Mesenchymal stem cell (in vitro differentiated cells and primary cell): ENCODE measurements around the gene MYL4.
"Not testable (repeated sequence)": the region's sequence is repeated elsewhere in the genome, so short reads cannot be mapped to it uniquely, and the experiment has no call there.

ENCODE experiments used
- DNase-seq: peaks from one replicate; pipeline ENCODE4 v3.0.0-alpha.2; 2013
- H2AFZ ChIP-seq: one replicate; pipeline ENCODE4 v1.6.1; 2013; ENCODE audit warnings: low read depth, mild to moderate bottlenecking, control low read depth, inconsistent platforms, low read length, moderate library complexity
- H2AK5ac ChIP-seq: 2 replicates; pipeline ENCODE4 v1.6.1; 2013; ENCODE audit warnings: low read length, moderate library complexity, mild to moderate bottlenecking, inconsistent platforms; ENCODE audit not compliant: severe bottlenecking
- H2BK120ac ChIP-seq: one replicate; pipeline ENCODE4 v1.6.1; 2013; ENCODE audit warnings: low read depth, mild to moderate bottlenecking, inconsistent platforms, low read length, moderate library complexity
- H2BK12ac ChIP-seq, 2 experiments: one replicate each; pipeline ENCODE4 v1.6.1; 2013; ENCODE audit warnings: inconsistent platforms in 2 of 2, low read length in 2 of 2, mild to moderate bottlenecking in 2 of 2, moderate library complexity in 2 of 2, control low read depth in 1 of 2
- H2BK15ac ChIP-seq: one replicate; pipeline ENCODE4 v1.6.1; 2013; ENCODE audit warnings: mild to moderate bottlenecking, low read depth, inconsistent platforms; ENCODE audit not compliant: poor library complexity, severe bottlenecking
- H2BK5ac ChIP-seq: 2 replicates; pipeline ENCODE4 v1.6.1; 2013; ENCODE audit warnings: low read depth, mild to moderate bottlenecking, low read length, control low read depth, inconsistent platforms; ENCODE audit not compliant: poor library complexity, severe bottlenecking
- H3K14ac ChIP-seq, 2 experiments: one replicate each; pipeline ENCODE4 v1.6.1; 2013; ENCODE audit warnings: inconsistent platforms in 2 of 2, low read length in 2 of 2, control low read depth in 1 of 2, mild to moderate bottlenecking in 1 of 2, moderate library complexity in 1 of 2
- H3K18ac ChIP-seq, 2 experiments: one replicate each; pipeline ENCODE4 v1.6.1; 2013; ENCODE audit warnings: inconsistent platforms in 2 of 2, low read length in 2 of 2, control low read depth in 1 of 2, low read depth in 1 of 2, mild to moderate bottlenecking in 1 of 2
- H3K23ac ChIP-seq, 2 experiments: one replicate each; pipeline ENCODE4 v1.6.1; 2013; ENCODE audit warnings: inconsistent platforms in 2 of 2, low read length in 2 of 2, mild to moderate bottlenecking in 2 of 2, moderate library complexity in 2 of 2, control low read depth in 1 of 2
- H3K27ac ChIP-seq: 2 replicates; pipeline ENCODE4 v1.5.1; 2013; ENCODE audit warnings: mild to moderate bottlenecking, moderate library complexity, low read length, control low read depth, inconsistent platforms; ENCODE audit not compliant: poor library complexity, severe bottlenecking
- H3K27me3 ChIP-seq, 2 experiments: 2 replicates each; pipeline versions ENCODE4 v1.6.1 to v1.7.0; 2013; ENCODE audit warnings: low read length in 2 of 2, mild to moderate bottlenecking in 2 of 2, moderate library complexity in 2 of 2, control low read depth in 1 of 2, inconsistent platforms in 1 of 2; ENCODE audit not compliant: control insufficient read depth in 1 of 2, insufficient read depth in 1 of 2
- H3K36me3 ChIP-seq, 2 experiments: 2 replicates each; pipeline versions ENCODE4 v1.6.1 to v1.7.0; 2013; ENCODE audit warnings: low read length in 2 of 2, control low read depth in 1 of 2, inconsistent platforms in 1 of 2, low read depth in 1 of 2, mild to moderate bottlenecking in 1 of 2; ENCODE audit not compliant: insufficient read depth in 2 of 2, control insufficient read depth in 1 of 2
- H3K4ac ChIP-seq, 2 experiments: one replicate each; pipeline ENCODE4 v1.6.1; 2013; ENCODE audit warnings: inconsistent platforms in 2 of 2, low read length in 2 of 2, mild to moderate bottlenecking in 2 of 2, moderate library complexity in 2 of 2, control low read depth in 1 of 2, low read depth in 1 of 2
- H3K4me1 ChIP-seq: 2 replicates; pipeline ENCODE4 v1.6.1; 2013; ENCODE audit warnings: low read depth, low read length, control low read depth; ENCODE audit not compliant: control insufficient read depth, insufficient read depth
- H3K4me2 ChIP-seq: 2 replicates; pipeline ENCODE4 v1.6.1; 2013; ENCODE audit warnings: low read length, mild to moderate bottlenecking, inconsistent platforms; ENCODE audit not compliant: poor library complexity, severe bottlenecking
- H3K4me3 ChIP-seq, 2 experiments: 2 replicates each; pipeline versions ENCODE4 v1.5.1 to v1.7.0; 2013; ENCODE audit warnings: low read length in 2 of 2, mild to moderate bottlenecking in 2 of 2, control low read depth in 1 of 2, low read depth in 1 of 2; ENCODE audit not compliant: insufficient read depth in 1 of 2
- H3K79me1 ChIP-seq: replicated peaks from 2 replicates; pipeline ENCODE4 v1.6.1; 2013; ENCODE audit warnings: mild to moderate bottlenecking, control low read depth, low read length, inconsistent platforms; ENCODE audit not compliant: poor library complexity, severe bottlenecking
- H3K9ac ChIP-seq: 2 replicates; pipeline ENCODE4 v1.7.0; 2013; ENCODE audit warnings: mild to moderate bottlenecking, low read length, moderate library complexity
- H3K9me3 ChIP-seq: 2 replicates; pipeline ENCODE4 v1.7.0; 2013; ENCODE audit warnings: mild to moderate bottlenecking, low read length; ENCODE audit not compliant: control insufficient read depth
- H4K8ac ChIP-seq: one replicate; pipeline ENCODE4 v1.6.1; 2013; ENCODE audit warnings: inconsistent platforms, mild to moderate bottlenecking, low read length, moderate library complexity
- H4K91ac ChIP-seq: one replicate; pipeline ENCODE4 v1.6.1; 2013; ENCODE audit warnings: mild to moderate bottlenecking, low read length, inconsistent platforms
- WGBS: methylation state at CpG from one replicate; pipeline ENCODE4 v1.1.7; 2013; ENCODE audit warnings: mixed read lengths; 5-methylcytosine and 5-hydroxymethylcytosine counted together

MYL4 gene

DNA sequence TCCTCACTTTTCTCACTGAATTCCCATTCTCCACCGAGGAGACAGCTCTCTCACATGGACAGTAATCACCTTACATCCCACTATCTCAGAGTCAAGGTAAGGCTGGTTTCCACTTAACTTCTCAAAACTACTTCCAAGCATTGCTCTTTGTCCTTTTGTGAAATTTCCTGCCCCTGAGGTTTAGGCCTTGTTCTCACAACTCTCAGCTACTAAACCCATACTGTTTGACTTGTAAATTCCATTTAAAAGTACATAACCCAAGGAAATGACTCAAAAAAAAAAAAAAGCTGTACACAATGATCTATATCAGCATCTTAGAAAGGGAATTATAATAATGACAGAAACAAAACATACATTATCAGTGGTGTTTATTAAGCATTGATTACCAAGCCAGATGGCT is 28.8 kb upstream of the MYL4 start:
- Histone ChIP-seq H2AFZ (no peak overlapping the region), H3K18ac (no peak overlapping the region), H3K14ac (no peak overlapping the region), H2BK5ac (no peak overlapping the region), H3K36me3 (peaks cover 15 to 68% of the 10 kb centered on the region in 2 experiments), H3K4me3 (no peak overlapping the region), H3K27me3 (no peaks in the 10 kb centered on the region), H4K91ac (no peak overlapping the region), H3K4ac (no peak overlapping the region), H2BK15ac (no peak overlapping the region), H3K9me3 (no peaks in the 10 kb centered on the region), H3K4me2 (no peak overlapping the region), H3K27ac (no peak overlapping the region), H3K4me1 (no peaks in the 10 kb centered on the region), H2AK5ac (no peak overlapping the region), H3K79me1 (peaks cover 2% of the 10 kb centered on the region), H3K23ac (no peak overlapping the region), H2BK120ac (no peak overlapping the region), H3K9ac (no peak overlapping the region), H4K8ac (no peak overlapping the region), H2BK12ac (no peak overlapping the region)
- 100% methylated on average over 1 of the region's 1 CpG for WGBS
- DNase-seq, result no peak

DNA sequence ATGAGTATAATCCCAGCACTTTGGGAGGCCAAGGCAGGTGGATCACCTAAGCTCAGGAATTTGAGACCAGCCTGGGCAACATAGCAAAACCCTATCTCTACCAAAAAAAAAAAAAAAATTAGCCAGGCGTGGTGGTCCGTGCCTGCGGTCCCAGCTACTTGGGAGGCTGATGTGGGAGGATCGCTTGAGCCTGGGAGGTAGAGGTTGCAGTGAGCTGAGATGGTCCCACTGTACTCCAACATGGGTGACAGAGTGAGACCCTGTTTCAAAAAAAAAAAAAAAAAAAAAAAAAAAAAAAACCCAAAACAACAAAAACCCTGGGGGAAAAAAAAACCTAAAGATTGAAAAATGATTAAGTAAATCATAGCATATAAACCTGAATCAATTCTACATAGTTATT is 28.2 kb upstream of the MYL4 start:
- not testable (repeated sequence) for H3K9ac ChIP-seq, H4K8ac ChIP-seq, H2AK5ac ChIP-seq, H3K4me1 ChIP-seq, H3K23ac ChIP-seq, H2BK15ac ChIP-seq, H3K79me1 ChIP-seq, H2BK12ac ChIP-seq, H2BK120ac ChIP-seq, H3K4ac ChIP-seq, H2AFZ ChIP-seq, H3K4me2 ChIP-seq, H4K91ac ChIP-seq, H3K27me3 ChIP-seq, H2BK5ac ChIP-seq, H3K4me3 ChIP-seq, H3K27ac ChIP-seq, H3K18ac ChIP-seq, H3K9me3 ChIP-seq, H3K14ac ChIP-seq, DNase-seq
- 100% methylated on average over 2 of the region's 4 CpGs for WGBS
- peaks cover 13 to 62% of the 10 kb centered on the region in 2 experiments for H3K36me3 ChIP-seq

DNA sequence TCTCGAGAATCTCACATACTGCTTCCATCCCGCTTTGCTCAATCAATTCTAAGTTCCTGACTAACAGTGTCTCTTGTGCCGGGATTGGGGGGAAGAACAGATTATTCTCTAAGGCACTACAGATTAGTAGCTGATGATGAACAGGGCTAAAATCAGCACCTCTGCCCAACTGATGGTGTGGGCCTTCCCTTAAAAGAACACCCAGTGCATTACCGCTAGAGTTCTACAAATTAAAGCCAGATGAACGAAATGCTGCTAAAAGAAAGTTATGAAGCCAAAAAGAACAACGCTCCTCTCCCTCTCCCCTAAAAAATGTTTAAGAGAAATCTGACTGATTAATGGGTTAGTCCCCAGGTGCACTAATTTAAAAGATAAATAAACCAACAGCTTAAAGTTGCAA is 24.5 kb upstream of the MYL4 start:
- no peaks in the 10 kb centered on the region for H3K4me1 ChIP-seq
- no peak overlapping the region for H3K4ac ChIP-seq
- H3K27ac ChIP-seq, result no peak overlapping the region
- H3K36me3 ChIP-seq, result peaks cover 5 to 26% of the 10 kb centered on the region in 2 experiments
- H3K14ac ChIP-seq, result no peak overlapping the region
- DNase-seq, result no peak
- H3K27me3 ChIP-seq, result no peaks in the 10 kb centered on the region
- peak overlapping the region; percentile 37 for H3K4me2 ChIP-seq
- peak overlapping the region in 1 of 2 experiments; percentile 61 for H3K4me3 ChIP-seq
- 95% methylated on average over 5 of the region's 6 CpGs for WGBS
- H3K9me3 ChIP-seq, result no peaks in the 10 kb centered on the region
- no peak overlapping the region for H2AK5ac ChIP-seq
- no peak overlapping the region for H2BK15ac ChIP-seq
- peak overlapping the region; percentile 72 for H3K9ac ChIP-seq
- no peak overlapping the region for H2AFZ ChIP-seq
- H3K18ac ChIP-seq, result no peak overlapping the region
- H4K8ac ChIP-seq, result no peak overlapping the region
- no peak overlapping the region for H3K23ac ChIP-seq
- no peak overlapping the region for H2BK5ac ChIP-seq
- H2BK12ac ChIP-seq, result no peak overlapping the region
- H2BK120ac ChIP-seq, result no peak overlapping the region
- no peak overlapping the region for H4K91ac ChIP-seq
- H3K79me1 ChIP-seq, result peaks cover 2% of the 10 kb centered on the region

- H3K9me3 ChIP-seq, result no peaks in the 10 kb centered on the region
- H2AFZ ChIP-seq, result peak overlapping the region; percentile 68
- H3K18ac ChIP-seq, result peak overlapping the region; percentile 72 to 87
These were observed 20.8 kb upstream of the MYL4 start for GRCh38 chr17:47188271-47188875.

More at GRCh38 chr17:47188271-47188875, 20.8 kb upstream of the MYL4 start:
- Histone ChIP-seq H2BK12ac (peak overlapping the region in 1 of 2 experiments; percentile 31), H3K79me1 (no peaks in the 10 kb centered on the region), H4K91ac (peak overlapping the region; percentile 58), H2BK15ac (no peak overlapping the region), H3K23ac (peak overlapping the region in 1 of 2 experiments; percentile 94), H2BK5ac (peak overlapping the region; percentile 45), H4K8ac (peak overlapping the region; percentile 95), H3K4me1 (no peaks in the 10 kb centered on the region), H3K27me3 (no peaks in the 10 kb centered on the region), H3K9ac (peak overlapping the region; percentile 99), H3K4ac (peak overlapping the region; percentile 19 to 93), H2BK120ac (no peak overlapping the region), H3K4me3 (peak overlapping the region; percentile 80 to 84), H3K27ac (peak overlapping the region; percentile 78), H3K36me3 (peaks cover 0 to 6% of the 10 kb centered on the region in 2 experiments), H3K4me2 (peak overlapping the region; percentile 71), H3K14ac (peak overlapping the region in 1 of 2 experiments; percentile 98), H2AK5ac (peak overlapping the region; percentile 93)
- WGBS, result under 1% methylated on average over 10 of the region's 15 CpGs
- DNase-seq, result peak; percentile 85
